Measurements from ENCODE around the gene ADSS1.
"Not testable (repeated sequence)": the region's sequence is repeated elsewhere in the genome, so short reads cannot be mapped to it uniquely, and the experiment has no call there.

Gene ADSS1

GRCh38 chr14:104744484-104744883 is 20.5 kb downstream of the ADSS1 start:
- no peak for DNase-seq (ENCODE audit: extremely low read depth, low read depth)
- no peak for TF ChIP-seq CTCF (IDR thresholded peaks at IDR 0.05; ENCODE audit: low read depth, low read length)

GRCh38 chr14:104745431-104745830 is 21.4 kb downstream of the ADSS1 start:
- TF ChIP-seq CTCF (IDR thresholded peaks at IDR 0.05; ENCODE audit: low read depth, low read length), result no peak
- no peak for DNase-seq (ENCODE audit: extremely low read depth, low read depth)

- no peak for TF ChIP-seq CTCF (IDR thresholded peaks at IDR 0.05; ENCODE audit: low read depth, low read length)
- DNase-seq (ENCODE audit: extremely low read depth, low read depth), result no peak
Observed at GRCh38 chr14:104746071-104746545, 22.1 kb downstream of the ADSS1 start.

GRCh38 chr14:104746934-104747481 is 23.0 kb downstream of the ADSS1 start:
- no peak for DNase-seq (ENCODE audit: extremely low read depth, low read depth)
- no peak for TF ChIP-seq CTCF (IDR thresholded peaks at IDR 0.05; ENCODE audit: low read depth, low read length)

GRCh38 chr14:104747876-104748275 is 23.8 kb downstream of the ADSS1 start:
- TF ChIP-seq CTCF (IDR thresholded peaks at IDR 0.05; ENCODE audit: low read depth, low read length), result no peak
- no peak for DNase-seq (ENCODE audit: extremely low read depth, low read depth)

- no peak for TF ChIP-seq CTCF (IDR thresholded peaks at IDR 0.05; ENCODE audit: low read depth, low read length)
- DNase-seq (ENCODE audit: extremely low read depth, low read depth), result no peak
Observed at GRCh38 chr14:104749111-104749649, 25.2 kb downstream of the ADSS1 start.

- no peak for TF ChIP-seq CTCF (IDR thresholded peaks at IDR 0.05; ENCODE audit: low read depth, low read length)
- no peak for DNase-seq (ENCODE audit: extremely low read depth, low read depth)
Observed at GRCh38 chr14:104750056-104750752, 26.2 kb downstream of the ADSS1 start.

GRCh38 chr14:104750753-104751057 is 26.7 kb downstream of the ADSS1 start:
- DNase-seq (ENCODE audit: extremely low read depth, low read depth), result not testable (repeated sequence)
